Natural killer cell treated with Interleukin-12 subunit alpha and Interleukin-12 subunit beta and Interleukin-15 and Interleukin-18, amount 100 ng/mL, for 72 hours (primary cell): Measurements from ENCODE around the gene C9orf78. TPM values are rescaled to one million over a fixed set of nuclear protein-coding genes. Genes with fewer than 3 reads are reported as not detected.

Source experiments
- total RNA-seq, 2 donors: library from RNA; stranded (reverse); gene quantifications; one replicate each; pipeline ENCODE4 v1.2.3, GENCODE V29; 2022

C9orf78 gene
- total RNA-seq, 2 donors from 2014 or later: 39.8 to 65.3 TPM

Other genes starting within 250 kb of the C9orf78 start
- gene C9orf50, start 214.2 kb downstream of the C9orf78 start, total RNA-seq: not detected
- gene NTMT1, start 209.1 kb downstream of the C9orf78 start, total RNA-seq: 10 to 100 TPM; 28.9 to 63.1 TPM
- gene ASB6, start 193.1 kb downstream of the C9orf78 start, total RNA-seq: 10 to 100 TPM; 31.0 to 42.5 TPM
- gene PRRX2, start 169.6 kb downstream of the C9orf78 start, total RNA-seq: not detected
- gene PTGES, start 82.2 kb downstream of the C9orf78 start, total RNA-seq: not detected
- gene TOR1B, start 32.1 kb downstream of the C9orf78 start, total RNA-seq: 10 to 100 TPM; 23.0 to 24.5 TPM
- gene TOR1A, start 11.1 kb downstream of the C9orf78 start, total RNA-seq: 10 to 100 TPM; 53.5 to 54.7 TPM
- 10 to 100 TPM; 34.7 to 44.3 TPM for gene USP20, start 183 bp upstream of the C9orf78 start, total RNA-seq
- gene FNBP1, start 207.9 kb upstream of the C9orf78 start, total RNA-seq: 100 to 1,000 TPM; 124 to 141 TPM
- 10 to 100 TPM; 32.6 to 32.8 TPM for gene GPR107, start 218.6 kb upstream of the C9orf78 start, total RNA-seq